Neural progenitor cell (in vitro differentiated cells): ENCODE measurements around the gene NUDT3. TPM values are rescaled to one million over a fixed set of nuclear protein-coding genes. Genes with fewer than 3 reads are reported as not detected.

Experiments used
- DNase-seq: peaks from one replicate; pipeline ENCODE4 v3.0.0-alpha.2; 2016; ENCODE audit warnings: low spot score
- H2AFZ ChIP-seq: fragments of 200-600 bp; sonication (generic); replicated peaks from 2 replicates; pipeline ENCODE4 v1.6.1; 2016; ENCODE audit warnings: antibody characterized with exemption
- H3F3A ChIP-seq: fragments of 200-600 bp; sonication (generic); 2 replicates; pipeline ENCODE4 v1.6.1; 2016; ENCODE audit warnings: antibody characterized with exemption, low read depth
- H3K27ac ChIP-seq: fragments of 200-600 bp; sonication (generic); 2 replicates; pipeline ENCODE4 v1.5.1; 2016; ENCODE audit warnings: mild to moderate bottlenecking
- H3K27me3 ChIP-seq: fragments of 200-600 bp; sonication (generic); 2 replicates; pipeline ENCODE4 v1.6.1; 2016; ENCODE audit warnings: mild to moderate bottlenecking, moderate library complexity
- H3K36me3 ChIP-seq: fragments of 200-600 bp; sonication (generic); 2 replicates; pipeline ENCODE4 v1.5.1; 2016
- H3K4me1 ChIP-seq: fragments of 200-600 bp; sonication (generic); 2 replicates; pipeline ENCODE4 v1.6.1; 2016; ENCODE audit warnings: mixed run types
- H3K4me2 ChIP-seq: fragments of 200-600 bp; sonication (generic); 2 replicates; pipeline ENCODE4 v1.6.1; 2016
- H3K4me3 ChIP-seq: fragments of 200-600 bp; sonication (generic); 2 replicates; pipeline ENCODE4 v1.5.1; 2016
- H3K79me2 ChIP-seq: fragments of 200-600 bp; sonication (generic); 2 replicates; pipeline ENCODE4 v1.6.1; 2016; ENCODE audit warnings: low read depth
- H3K9ac ChIP-seq: fragments of 200-600 bp; sonication (generic); 2 replicates; pipeline ENCODE4 v1.6.1; 2016
- H3K9me3 ChIP-seq: fragments of 200-600 bp; sonication (generic); 2 replicates; pipeline ENCODE4 v1.5.1; 2016; ENCODE audit warnings: low read depth
- H4K20me1 ChIP-seq: fragments of 200-600 bp; sonication (generic); 2 replicates; pipeline ENCODE4 v1.6.1; 2016; ENCODE audit warnings: low read depth
- H3K27ac Mint-ChIP-seq: 3 replicates; pipeline ENCODE4 v1.8.0; 2021; ENCODE audit warnings: mixed read lengths
- H3K27me3 Mint-ChIP-seq: 2 replicates; pipeline ENCODE4 v1.8.0; 2022; ENCODE audit warnings: low read depth, mild to moderate bottlenecking, inconsistent platforms, moderate library complexity, mixed read lengths; ENCODE audit not compliant: insufficient read depth
- H3K36me3 Mint-ChIP-seq: 3 replicates; pipeline ENCODE4 v1.8.0; 2021; ENCODE audit warnings: mixed read lengths
- H3K4me1 Mint-ChIP-seq: 3 replicates; pipeline ENCODE4 v1.8.0; 2021; ENCODE audit warnings: mixed read lengths
- H3K4me3 Mint-ChIP-seq: 3 replicates; pipeline ENCODE4 v1.8.0; 2021; ENCODE audit warnings: mild to moderate bottlenecking, moderate library complexity, mixed read lengths
- H3K9me3 Mint-ChIP-seq: 3 replicates; pipeline ENCODE4 v1.8.0; 2020; ENCODE audit warnings: mixed read lengths
- EZH2 ChIP-seq: fragments of 200-600 bp; sonication (generic); IDR thresholded peaks from 2 replicates; pipeline ENCODE4 v1.6.1; 2017; ENCODE audit warnings: antibody characterized with exemption, mild to moderate bottlenecking, moderate library complexity
- EZH2phosphoT487 ChIP-seq: fragments of 200-600 bp; sonication (generic); IDR thresholded peaks from 2 replicates; pipeline ENCODE4 v1.6.1; 2017; ENCODE audit warnings: antibody characterized with exemption
- total RNA-seq: library from RNA; depleted of rRNA; stranded (reverse); fragments of >200 nt; gene quantifications from 2 replicates; pipeline ENCODE4 v1.2.3, GENCODE V29; 2015; ENCODE audit warnings: low replicate concordance
- TF ChIP-seq, protein P1 (sequence below): fragments of 200-600 bp; sonication (generic); IDR thresholded peaks from 2 replicates; pipeline ENCODE4 v1.5.1; 2017; ENCODE audit warnings: antibody characterized with exemption, mild to moderate bottlenecking

Gene NUDT3
- total RNA-seq, 1 donor from 2014 or later, result 35.7 TPM

- no peak overlapping the region for H3K4me2 ChIP-seq
- H2AFZ ChIP-seq, result no peak overlapping the region
- Mint-ChIP-seq H3K4me1 (peaks cover 4% of the 10 kb centered on the region), H3K36me3 (peaks cover 12% of the 10 kb centered on the region), H3K27me3 (peaks cover 2% of the 10 kb centered on the region), H3K9me3 (no peaks in the 10 kb centered on the region), H3K27ac (no peak overlapping the region), H3K4me3 (no peak overlapping the region)
- H3K27ac ChIP-seq, result no peak overlapping the region
- no peaks in the 10 kb centered on the region for H3K4me1 ChIP-seq
- no peaks in the 10 kb centered on the region for H3K27me3 ChIP-seq
- no peak overlapping the region for H3K9ac ChIP-seq
- H3K79me2 ChIP-seq, result peaks cover 34% of the 10 kb centered on the region
- H3K36me3 ChIP-seq, result no peaks in the 10 kb centered on the region
- DNase-seq, result no peak
- peaks cover 39% of the 10 kb centered on the region for H4K20me1 ChIP-seq
- no peaks in the 10 kb centered on the region for H3F3A ChIP-seq
- H3K4me3 ChIP-seq, result no peak overlapping the region
- TF ChIP-seq, protein P1, sequence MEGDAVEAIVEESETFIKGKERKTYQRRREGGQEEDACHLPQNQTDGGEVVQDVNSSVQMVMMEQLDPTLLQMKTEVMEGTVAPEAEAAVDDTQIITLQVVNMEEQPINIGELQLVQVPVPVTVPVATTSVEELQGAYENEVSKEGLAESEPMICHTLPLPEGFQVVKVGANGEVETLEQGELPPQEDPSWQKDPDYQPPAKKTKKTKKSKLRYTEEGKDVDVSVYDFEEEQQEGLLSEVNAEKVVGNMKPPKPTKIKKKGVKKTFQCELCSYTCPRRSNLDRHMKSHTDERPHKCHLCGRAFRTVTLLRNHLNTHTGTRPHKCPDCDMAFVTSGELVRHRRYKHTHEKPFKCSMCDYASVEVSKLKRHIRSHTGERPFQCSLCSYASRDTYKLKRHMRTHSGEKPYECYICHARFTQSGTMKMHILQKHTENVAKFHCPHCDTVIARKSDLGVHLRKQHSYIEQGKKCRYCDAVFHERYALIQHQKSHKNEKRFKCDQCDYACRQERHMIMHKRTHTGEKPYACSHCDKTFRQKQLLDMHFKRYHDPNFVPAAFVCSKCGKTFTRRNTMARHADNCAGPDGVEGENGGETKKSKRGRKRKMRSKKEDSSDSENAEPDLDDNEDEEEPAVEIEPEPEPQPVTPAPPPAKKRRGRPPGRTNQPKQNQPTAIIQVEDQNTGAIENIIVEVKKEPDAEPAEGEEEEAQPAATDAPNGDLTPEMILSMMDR, result no peak
- TF ChIP-seq EZH2, result no peak
- no peak for TF ChIP-seq EZH2phosphoT487
- no peaks in the 10 kb centered on the region for H3K9me3 ChIP-seq
These were observed 50.2 kb downstream of the NUDT3 start for GRCh38 chr6:34342247-34342646.

DNA sequence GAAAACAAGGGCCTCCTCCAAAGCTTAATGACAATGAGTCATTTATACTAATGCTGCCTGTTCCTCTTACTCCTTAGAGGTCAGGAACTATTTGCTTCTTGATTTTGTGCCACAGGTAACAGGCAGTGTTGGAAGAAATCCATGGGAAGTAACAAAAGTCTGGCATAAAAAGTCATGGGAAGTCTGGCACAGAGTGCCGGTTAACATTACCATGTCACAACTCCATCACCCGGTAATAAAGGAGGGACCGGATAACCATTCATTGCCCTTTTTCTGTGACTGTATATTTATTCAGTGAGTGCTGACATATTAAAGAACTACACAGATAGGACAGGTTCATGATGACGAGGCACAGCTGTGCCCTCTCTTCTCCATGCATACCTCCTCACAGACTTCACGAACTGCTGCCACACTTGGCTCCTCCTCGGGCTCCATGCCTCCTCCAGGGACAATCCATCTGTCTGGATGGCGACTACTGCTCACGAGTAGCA lies 50.9 kb downstream of the NUDT3 start:
- Histone ChIP-seq H3K79me2 (peaks cover 33% of the 10 kb centered on the region), H3K9me3 (no peaks in the 10 kb centered on the region), H2AFZ (no peak overlapping the region), H3F3A (no peaks in the 10 kb centered on the region), H4K20me1 (peaks cover 38% of the 10 kb centered on the region), H3K4me1 (no peaks in the 10 kb centered on the region), H3K4me2 (no peak overlapping the region), H3K27ac (no peak overlapping the region), H3K4me3 (no peak overlapping the region), H3K36me3 (no peaks in the 10 kb centered on the region), H3K27me3 (no peaks in the 10 kb centered on the region), H3K9ac (no peak overlapping the region)
- H3K9me3 Mint-ChIP-seq, result no peaks in the 10 kb centered on the region
- H3K4me3 Mint-ChIP-seq, result no peak overlapping the region
- peaks cover 4% of the 10 kb centered on the region for H3K4me1 Mint-ChIP-seq
- H3K27ac Mint-ChIP-seq, result no peak overlapping the region
- H3K36me3 Mint-ChIP-seq, result peaks cover 12% of the 10 kb centered on the region
- H3K27me3 Mint-ChIP-seq, result peaks cover 2% of the 10 kb centered on the region
- TF ChIP-seq, protein P1, result no peak
- TF ChIP-seq EZH2phosphoT487 (no peak), EZH2 (no peak)
- DNase-seq, result no peak

GRCh38 chr6:34340906-34341480 lies 51.5 kb downstream of the NUDT3 start:
- Histone ChIP-seq H4K20me1 (peaks cover 38% of the 10 kb centered on the region), H3K36me3 (no peaks in the 10 kb centered on the region), H3K79me2 (peaks cover 28% of the 10 kb centered on the region), H3F3A (no peaks in the 10 kb centered on the region), H3K27ac (no peak overlapping the region), H3K9me3 (no peaks in the 10 kb centered on the region), H3K27me3 (no peaks in the 10 kb centered on the region), H3K4me2 (no peak overlapping the region), H2AFZ (no peak overlapping the region), H3K9ac (no peak overlapping the region), H3K4me1 (no peaks in the 10 kb centered on the region), H3K4me3 (no peak overlapping the region)
- TF ChIP-seq EZH2phosphoT487, result no peak
- TF ChIP-seq, protein P1, result no peak
- TF ChIP-seq EZH2, result no peak
- H3K36me3 Mint-ChIP-seq, result peaks cover 15% of the 10 kb centered on the region
- peaks cover 2% of the 10 kb centered on the region for H3K27me3 Mint-ChIP-seq
- H3K9me3 Mint-ChIP-seq, result no peaks in the 10 kb centered on the region
- H3K4me1 Mint-ChIP-seq, result peaks cover 4% of the 10 kb centered on the region
- no peak overlapping the region for H3K27ac Mint-ChIP-seq
- H3K4me3 Mint-ChIP-seq, result no peak overlapping the region
- no peak for DNase-seq
